ENCODE data around the gene DMBT1. TPM values are rescaled to one million over a fixed set of nuclear protein-coding genes. Genes with fewer than 3 reads are reported as not detected.

Gene DMBT1
- total and polyA plus RNA-seq, 4 donors: 0.03 TPM; not detected in 3

DNA sequence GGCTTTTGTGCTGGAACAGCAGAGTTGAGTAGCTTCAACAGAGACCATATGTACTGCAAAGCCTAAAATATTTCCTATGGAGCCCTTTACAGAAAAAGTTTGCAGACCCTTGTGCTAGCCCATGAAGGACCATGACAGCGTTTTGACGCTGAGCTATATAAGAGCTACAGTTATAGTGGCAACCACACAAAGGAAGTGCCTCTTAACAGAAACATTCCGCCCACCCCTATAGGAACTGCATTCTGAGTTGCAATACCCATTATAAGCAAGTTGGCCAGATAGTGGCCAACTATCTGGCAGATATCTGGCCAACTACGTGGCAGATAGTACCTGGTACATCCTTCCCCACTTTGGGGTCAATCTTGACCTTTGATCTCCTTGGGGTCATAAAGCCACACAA lies 47.5 kb upstream of the DMBT1 start:
- H3K4me1 ChIP-seq (ENCODE audit: control insufficient read depth in 4 of 4, insufficient read depth in 4 of 4, low read length in 3 of 4): no peaks in the 10 kb centered on the region
- WGBS: 89% methylated on average over 4 of the region's 4 CpGs
- no peak overlapping the region for H3K4me3 ChIP-seq (ENCODE audit: low read depth in 1 of 3, low read length in 3 of 3)
- TF ChIP-seq, protein P1, sequence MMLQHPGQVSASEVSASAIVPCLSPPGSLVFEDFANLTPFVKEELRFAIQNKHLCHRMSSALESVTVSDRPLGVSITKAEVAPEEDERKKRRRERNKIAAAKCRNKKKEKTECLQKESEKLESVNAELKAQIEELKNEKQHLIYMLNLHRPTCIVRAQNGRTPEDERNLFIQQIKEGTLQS (IDR thresholded peaks at IDR 0.05): no peak
- no peak for TF ChIP-seq YY1 (IDR thresholded peaks at IDR 0.05)
- no peaks in the 10 kb centered on the region for H3K27me3 ChIP-seq (ENCODE audit: control insufficient read depth in 4 of 4, insufficient read depth in 4 of 4, low read length in 3 of 4)
- no peak overlapping the region for H3K27ac ChIP-seq (ENCODE audit: low read depth in 1 of 2, low read length in 2 of 2)
- no peak overlapping the region for H3K9ac ChIP-seq (ENCODE audit: low read depth in 1 of 2, low read length in 2 of 2)
- DNase-seq (ENCODE audit: low spot score): no peak
- peaks cover 2 to 56% (median 22%) of the 10 kb centered on the region in 4 donors for H3K36me3 ChIP-seq (ENCODE audit: control insufficient read depth in 4 of 4, insufficient read depth in 3 of 4, low read depth in 1 of 4, low read length in 3 of 4)
- no peaks in the 10 kb centered on the region for H3K9me3 ChIP-seq (ENCODE audit: control insufficient read depth in 4 of 4, low read length in 3 of 4)

DNA sequence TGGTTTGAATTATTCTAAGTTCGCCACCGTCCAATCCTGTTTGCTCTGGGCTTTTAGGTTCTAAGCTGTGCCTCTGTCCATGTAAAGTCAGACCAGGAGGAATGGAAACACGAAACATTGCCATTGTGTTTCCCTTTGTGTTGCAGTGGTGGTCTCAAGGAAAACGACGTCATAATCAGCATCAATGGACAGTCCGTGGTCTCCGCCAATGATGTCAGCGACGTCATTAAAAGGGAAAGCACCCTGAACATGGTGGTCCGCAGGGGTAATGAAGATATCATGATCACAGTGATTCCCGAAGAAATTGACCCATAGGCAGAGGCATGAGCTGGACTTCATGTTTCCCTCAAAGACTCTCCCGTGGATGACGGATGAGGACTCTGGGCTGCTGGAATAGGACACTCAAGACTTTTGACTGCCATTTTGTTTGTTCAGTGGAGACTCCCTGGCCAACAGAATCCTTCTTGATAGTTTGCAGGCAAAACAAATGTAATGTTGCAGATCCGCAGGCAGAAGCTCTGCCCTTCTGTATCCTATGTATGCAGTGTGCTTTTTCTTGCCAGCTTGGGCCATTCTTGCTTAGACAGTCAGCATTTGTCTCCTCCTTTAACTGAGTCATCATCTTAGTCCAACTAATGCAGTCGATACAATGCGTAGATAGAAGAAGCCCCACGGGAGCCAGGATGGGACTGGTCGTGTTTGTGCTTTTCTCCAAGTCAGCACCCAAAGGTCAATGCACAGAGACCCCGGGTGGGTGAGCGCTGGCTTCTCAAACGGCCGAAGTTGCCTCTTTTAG lies 46.3 kb upstream of the DMBT1 start:
- Histone ChIP-seq H3K36me3 (ENCODE audit: control insufficient read depth in 4 of 4, insufficient read depth in 3 of 4, low read depth in 1 of 4, low read length in 3 of 4) (peaks cover 2 to 44% (median 18%) of the 10 kb centered on the region in 4 donors), H3K9me3 (ENCODE audit: control insufficient read depth in 4 of 4, low read length in 3 of 4) (no peaks in the 10 kb centered on the region), H3K27me3 (ENCODE audit: control insufficient read depth in 4 of 4, insufficient read depth in 4 of 4, low read length in 3 of 4) (no peaks in the 10 kb centered on the region), H3K27ac (ENCODE audit: low read depth in 1 of 2, low read length in 2 of 2) (no peak overlapping the region), H3K4me1 (ENCODE audit: control insufficient read depth in 4 of 4, insufficient read depth in 4 of 4, low read length in 3 of 4) (no peaks in the 10 kb centered on the region), H3K9ac (ENCODE audit: low read depth in 1 of 2, low read length in 2 of 2) (no peak overlapping the region), H3K4me3 (ENCODE audit: low read depth in 1 of 3, low read length in 3 of 3) (no peak overlapping the region)
- no peak for DNase-seq (ENCODE audit: low spot score)
- 93% methylated on average over 22 of the region's 22 CpGs for WGBS
- TF ChIP-seq SP1 (IDR thresholded peaks at IDR 0.05) (no peak), EGR1 (IDR thresholded peaks at IDR 0.05; ENCODE audit: low read depth in 2 of 2) (no peak), JUND (IDR thresholded peaks at IDR 0.05) (no peak), FOXA2 (IDR thresholded peaks at IDR 0.05) (no peak)
- TF ChIP-seq, protein P2, sequence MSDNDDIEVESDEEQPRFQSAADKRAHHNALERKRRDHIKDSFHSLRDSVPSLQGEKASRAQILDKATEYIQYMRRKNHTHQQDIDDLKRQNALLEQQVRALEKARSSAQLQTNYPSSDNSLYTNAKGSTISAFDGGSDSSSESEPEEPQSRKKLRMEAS (IDR thresholded peaks at IDR 0.05): no peak
- TF ChIP-seq, protein P3, sequence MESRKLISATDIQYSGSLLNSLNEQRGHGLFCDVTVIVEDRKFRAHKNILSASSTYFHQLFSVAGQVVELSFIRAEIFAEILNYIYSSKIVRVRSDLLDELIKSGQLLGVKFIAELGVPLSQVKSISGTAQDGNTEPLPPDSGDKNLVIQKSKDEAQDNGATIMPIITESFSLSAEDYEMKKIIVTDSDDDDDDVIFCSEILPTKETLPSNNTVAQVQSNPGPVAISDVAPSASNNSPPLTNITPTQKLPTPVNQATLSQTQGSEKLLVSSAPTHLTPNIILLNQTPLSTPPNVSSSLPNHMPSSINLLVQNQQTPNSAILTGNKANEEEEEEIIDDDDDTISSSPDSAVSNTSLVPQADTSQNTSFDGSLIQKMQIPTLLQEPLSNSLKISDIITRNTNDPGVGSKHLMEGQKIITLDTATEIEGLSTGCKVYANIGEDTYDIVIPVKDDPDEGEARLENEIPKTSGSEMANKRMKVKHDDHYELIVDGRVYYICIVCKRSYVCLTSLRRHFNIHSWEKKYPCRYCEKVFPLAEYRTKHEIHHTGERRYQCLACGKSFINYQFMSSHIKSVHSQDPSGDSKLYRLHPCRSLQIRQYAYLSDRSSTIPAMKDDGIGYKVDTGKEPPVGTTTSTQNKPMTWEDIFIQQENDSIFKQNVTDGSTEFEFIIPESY (IDR thresholded peaks at IDR 0.05): no peak
- TF ChIP-seq, protein P4, sequence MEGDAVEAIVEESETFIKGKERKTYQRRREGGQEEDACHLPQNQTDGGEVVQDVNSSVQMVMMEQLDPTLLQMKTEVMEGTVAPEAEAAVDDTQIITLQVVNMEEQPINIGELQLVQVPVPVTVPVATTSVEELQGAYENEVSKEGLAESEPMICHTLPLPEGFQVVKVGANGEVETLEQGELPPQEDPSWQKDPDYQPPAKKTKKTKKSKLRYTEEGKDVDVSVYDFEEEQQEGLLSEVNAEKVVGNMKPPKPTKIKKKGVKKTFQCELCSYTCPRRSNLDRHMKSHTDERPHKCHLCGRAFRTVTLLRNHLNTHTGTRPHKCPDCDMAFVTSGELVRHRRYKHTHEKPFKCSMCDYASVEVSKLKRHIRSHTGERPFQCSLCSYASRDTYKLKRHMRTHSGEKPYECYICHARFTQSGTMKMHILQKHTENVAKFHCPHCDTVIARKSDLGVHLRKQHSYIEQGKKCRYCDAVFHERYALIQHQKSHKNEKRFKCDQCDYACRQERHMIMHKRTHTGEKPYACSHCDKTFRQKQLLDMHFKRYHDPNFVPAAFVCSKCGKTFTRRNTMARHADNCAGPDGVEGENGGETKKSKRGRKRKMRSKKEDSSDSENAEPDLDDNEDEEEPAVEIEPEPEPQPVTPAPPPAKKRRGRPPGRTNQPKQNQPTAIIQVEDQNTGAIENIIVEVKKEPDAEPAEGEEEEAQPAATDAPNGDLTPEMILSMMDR (IDR thresholded peaks at IDR 0.05; ENCODE audit: low read depth, low read length, missing input control): no peak

DNA sequence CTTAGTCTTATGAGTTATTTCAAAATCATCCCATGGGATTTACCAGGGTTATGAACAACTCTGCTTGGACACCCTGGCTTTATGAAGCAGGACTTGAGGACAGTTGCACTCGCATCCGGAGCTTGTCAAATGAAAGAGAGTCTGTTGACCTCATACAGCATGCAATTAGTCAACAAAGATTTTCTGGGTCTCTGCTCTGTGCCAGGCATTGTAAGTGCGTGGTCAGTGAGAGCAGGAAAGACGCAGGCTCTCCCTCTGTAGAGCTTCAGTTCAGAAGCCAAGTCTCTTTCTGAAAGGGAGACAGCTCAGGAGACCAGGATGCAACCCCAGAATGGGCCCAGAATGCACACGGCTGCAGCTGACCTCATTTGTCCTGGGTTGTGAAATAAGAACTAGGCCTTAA lies 45.5 kb upstream of the DMBT1 start:
- WGBS: 84% methylated on average over 5 of the region's 5 CpGs
- Histone ChIP-seq H3K27ac (ENCODE audit: low read depth in 1 of 2, low read length in 2 of 2) (peak overlapping the region in 1 of 2 donors; percentile 61), H3K4me1 (ENCODE audit: control insufficient read depth in 4 of 4, insufficient read depth in 4 of 4, low read length in 3 of 4) (no peaks in the 10 kb centered on the region), H3K9me3 (ENCODE audit: control insufficient read depth in 4 of 4, low read length in 3 of 4) (no peaks in the 10 kb centered on the region), H3K4me3 (ENCODE audit: low read depth in 1 of 3, low read length in 3 of 3) (no peak overlapping the region), H3K36me3 (ENCODE audit: control insufficient read depth in 4 of 4, insufficient read depth in 3 of 4, low read depth in 1 of 4, low read length in 3 of 4) (peaks cover 2 to 39% (median 14%) of the 10 kb centered on the region in 4 donors), H3K9ac (ENCODE audit: low read depth in 1 of 2, low read length in 2 of 2) (no peak overlapping the region), H3K27me3 (ENCODE audit: control insufficient read depth in 4 of 4, insufficient read depth in 4 of 4, low read length in 3 of 4) (no peaks in the 10 kb centered on the region)
- DNase-seq (ENCODE audit: low spot score): no peak
- TF ChIP-seq EGR1 (IDR thresholded peaks at IDR 0.05; ENCODE audit: low read depth in 2 of 2) (no peak), HNF4A (conservative IDR thresholded peaks at IDR 0.05) (no peak), RXRA (IDR thresholded peaks at IDR 0.05) (peak in 1 of 2 donors; percentile 9), FOXA1 (IDR thresholded peaks at IDR 0.05) (no peak), JUND (IDR thresholded peaks at IDR 0.05) (no peak), RAD21 (IDR thresholded peaks at IDR 0.05) (no peak)
- TF ChIP-seq, protein P4 (IDR thresholded peaks at IDR 0.05; ENCODE audit: low read depth, low read length, missing input control): no peak
- TF ChIP-seq, protein P5, sequence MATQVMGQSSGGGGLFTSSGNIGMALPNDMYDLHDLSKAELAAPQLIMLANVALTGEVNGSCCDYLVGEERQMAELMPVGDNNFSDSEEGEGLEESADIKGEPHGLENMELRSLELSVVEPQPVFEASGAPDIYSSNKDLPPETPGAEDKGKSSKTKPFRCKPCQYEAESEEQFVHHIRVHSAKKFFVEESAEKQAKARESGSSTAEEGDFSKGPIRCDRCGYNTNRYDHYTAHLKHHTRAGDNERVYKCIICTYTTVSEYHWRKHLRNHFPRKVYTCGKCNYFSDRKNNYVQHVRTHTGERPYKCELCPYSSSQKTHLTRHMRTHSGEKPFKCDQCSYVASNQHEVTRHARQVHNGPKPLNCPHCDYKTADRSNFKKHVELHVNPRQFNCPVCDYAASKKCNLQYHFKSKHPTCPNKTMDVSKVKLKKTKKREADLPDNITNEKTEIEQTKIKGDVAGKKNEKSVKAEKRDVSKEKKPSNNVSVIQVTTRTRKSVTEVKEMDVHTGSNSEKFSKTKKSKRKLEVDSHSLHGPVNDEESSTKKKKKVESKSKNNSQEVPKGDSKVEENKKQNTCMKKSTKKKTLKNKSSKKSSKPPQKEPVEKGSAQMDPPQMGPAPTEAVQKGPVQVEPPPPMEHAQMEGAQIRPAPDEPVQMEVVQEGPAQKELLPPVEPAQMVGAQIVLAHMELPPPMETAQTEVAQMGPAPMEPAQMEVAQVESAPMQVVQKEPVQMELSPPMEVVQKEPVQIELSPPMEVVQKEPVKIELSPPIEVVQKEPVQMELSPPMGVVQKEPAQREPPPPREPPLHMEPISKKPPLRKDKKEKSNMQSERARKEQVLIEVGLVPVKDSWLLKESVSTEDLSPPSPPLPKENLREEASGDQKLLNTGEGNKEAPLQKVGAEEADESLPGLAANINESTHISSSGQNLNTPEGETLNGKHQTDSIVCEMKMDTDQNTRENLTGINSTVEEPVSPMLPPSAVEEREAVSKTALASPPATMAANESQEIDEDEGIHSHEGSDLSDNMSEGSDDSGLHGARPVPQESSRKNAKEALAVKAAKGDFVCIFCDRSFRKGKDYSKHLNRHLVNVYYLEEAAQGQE (IDR thresholded peaks at IDR 0.05): no peak

All from liver (tissue), 9 donors.